Rectal smooth muscle tissue (tissue), 1 donor: ENCODE data around the gene THSD7B.
"Not testable (repeated sequence)": the region's sequence is repeated elsewhere in the genome, so short reads cannot be mapped to it uniquely, and the experiment has no call there.

Source experiments
- H3K27ac ChIP-seq: one replicate; pipeline ENCODE4 v1.7.0; 2013; ENCODE audit warnings: low read depth, low read length, inconsistent platforms
- H3K27me3 ChIP-seq: one replicate; pipeline ENCODE4 v1.7.0; 2013; ENCODE audit warnings: low read length; ENCODE audit not compliant: control insufficient read depth, insufficient read depth
- H3K36me3 ChIP-seq: one replicate; pipeline ENCODE4 v1.7.0; 2013; ENCODE audit warnings: low read length; ENCODE audit not compliant: control insufficient read depth, insufficient read depth
- H3K4me1 ChIP-seq: one replicate; pipeline ENCODE4 v1.7.0; 2013; ENCODE audit warnings: low read length; ENCODE audit not compliant: control insufficient read depth, insufficient read depth
- H3K4me3 ChIP-seq: one replicate; pipeline ENCODE4 v1.7.0; 2013; ENCODE audit warnings: low read length
- H3K9ac ChIP-seq: one replicate; pipeline ENCODE4 v1.7.0; 2013; ENCODE audit warnings: low read length

Gene THSD7B

GRCh38 chr2:137523931-137524330, 758.6 kb downstream of the THSD7B start:
- no peaks in the 10 kb centered on the region for H3K4me1 ChIP-seq
- H3K27ac ChIP-seq, result no peak overlapping the region
- H3K9ac ChIP-seq, result no peak overlapping the region
- no peaks in the 10 kb centered on the region for H3K27me3 ChIP-seq
- H3K4me3 ChIP-seq, result no peak overlapping the region
- H3K36me3 ChIP-seq, result no peaks in the 10 kb centered on the region

DNA sequence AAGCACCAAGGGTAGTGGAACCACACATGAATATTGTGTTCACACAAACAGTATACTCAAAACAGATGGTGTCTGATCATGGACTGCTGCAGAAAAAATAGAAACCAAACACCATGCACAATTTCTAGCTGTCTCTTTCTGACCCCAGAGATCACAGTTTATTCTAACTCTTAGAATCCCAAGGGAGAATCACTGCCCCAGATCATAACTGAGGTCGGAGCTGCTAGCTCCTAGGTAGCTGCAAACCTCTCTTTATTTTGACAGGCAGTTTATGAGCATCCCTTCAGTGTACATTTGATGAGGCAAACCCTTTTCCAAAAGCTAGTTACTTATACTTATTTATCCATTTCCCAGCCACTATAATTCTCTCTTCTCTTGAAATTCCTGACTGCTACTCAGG, 759.8 kb downstream of the THSD7B start:
- Histone ChIP-seq H3K36me3 (no peaks in the 10 kb centered on the region), H3K27ac (no peak overlapping the region), H3K4me3 (no peak overlapping the region), H3K9ac (no peak overlapping the region), H3K27me3 (no peaks in the 10 kb centered on the region), H3K4me1 (no peaks in the 10 kb centered on the region)

DNA sequence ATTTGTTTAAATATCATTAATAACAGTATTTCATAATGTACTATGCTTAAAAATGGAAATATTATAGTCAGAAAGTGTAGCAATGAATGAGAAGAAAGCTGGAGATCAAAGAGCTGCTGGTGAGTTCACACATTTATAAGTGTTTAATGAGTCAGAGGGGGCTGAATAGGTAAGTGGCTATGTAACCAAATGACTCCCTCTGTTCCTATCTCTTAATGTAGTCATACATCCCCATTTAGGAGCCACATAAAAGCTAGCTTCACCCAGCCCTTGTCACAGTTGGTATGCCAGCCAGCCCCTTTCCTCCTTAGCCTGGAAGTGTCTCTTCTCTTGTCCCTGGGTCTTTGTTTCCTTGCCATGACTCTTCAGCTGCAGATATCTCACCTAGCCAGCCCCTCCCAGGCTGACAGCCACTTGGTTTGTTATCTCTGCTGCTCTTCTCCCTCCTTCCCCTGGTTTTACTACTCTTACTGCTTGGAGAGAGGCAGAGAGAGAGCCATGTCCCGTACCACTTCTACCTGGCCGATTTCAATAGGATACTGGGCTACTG, 760.4 kb downstream of the THSD7B start:
- no peak overlapping the region for H3K9ac ChIP-seq
- no peak overlapping the region for H3K4me3 ChIP-seq
- no peak overlapping the region for H3K27ac ChIP-seq
- H3K36me3 ChIP-seq, result no peaks in the 10 kb centered on the region
- no peaks in the 10 kb centered on the region for H3K4me1 ChIP-seq
- H3K27me3 ChIP-seq, result no peaks in the 10 kb centered on the region

DNA sequence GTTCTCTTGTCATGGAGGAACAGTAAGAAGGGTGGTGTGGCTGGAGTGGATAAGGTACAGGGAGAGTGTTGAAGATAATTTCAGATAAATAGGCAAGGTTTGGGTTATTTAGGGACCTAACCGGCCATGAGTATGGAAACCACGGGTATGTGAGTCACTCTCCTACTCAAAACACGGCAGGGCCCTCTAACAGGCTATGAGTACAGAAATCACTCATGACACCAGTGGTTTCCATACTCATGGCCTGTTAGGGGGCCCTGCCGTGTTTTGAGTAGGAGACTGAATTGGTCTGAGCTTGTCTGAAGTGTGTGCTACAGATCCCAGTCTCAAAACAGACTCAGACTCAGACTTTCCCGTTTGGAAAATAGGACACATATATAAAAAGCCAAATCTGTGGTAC, 770.6 kb downstream of the THSD7B start:
- H3K27ac ChIP-seq, result no peak overlapping the region
- no peaks in the 10 kb centered on the region for H3K36me3 ChIP-seq
- no peaks in the 10 kb centered on the region for H3K27me3 ChIP-seq
- H3K4me1 ChIP-seq, result no peaks in the 10 kb centered on the region
- no peak overlapping the region for H3K4me3 ChIP-seq
- H3K9ac ChIP-seq, result no peak overlapping the region

- H3K27ac ChIP-seq, result no peak overlapping the region
- H3K36me3 ChIP-seq, result no peaks in the 10 kb centered on the region
- no peaks in the 10 kb centered on the region for H3K4me1 ChIP-seq
- H3K9ac ChIP-seq, result no peak overlapping the region
- H3K27me3 ChIP-seq, result no peaks in the 10 kb centered on the region
- H3K4me3 ChIP-seq, result no peak overlapping the region
Measured at GRCh38 chr2:137539336-137539735, 774.0 kb downstream of the THSD7B start.

GRCh38 chr2:137547842-137548241, 782.5 kb downstream of the THSD7B start:
- Histone ChIP-seq H3K4me1 (no peaks in the 10 kb centered on the region), H3K9ac (no peak overlapping the region), H3K4me3 (no peak overlapping the region), H3K36me3 (no peaks in the 10 kb centered on the region), H3K27ac (no peak overlapping the region), H3K27me3 (no peaks in the 10 kb centered on the region)

DNA sequence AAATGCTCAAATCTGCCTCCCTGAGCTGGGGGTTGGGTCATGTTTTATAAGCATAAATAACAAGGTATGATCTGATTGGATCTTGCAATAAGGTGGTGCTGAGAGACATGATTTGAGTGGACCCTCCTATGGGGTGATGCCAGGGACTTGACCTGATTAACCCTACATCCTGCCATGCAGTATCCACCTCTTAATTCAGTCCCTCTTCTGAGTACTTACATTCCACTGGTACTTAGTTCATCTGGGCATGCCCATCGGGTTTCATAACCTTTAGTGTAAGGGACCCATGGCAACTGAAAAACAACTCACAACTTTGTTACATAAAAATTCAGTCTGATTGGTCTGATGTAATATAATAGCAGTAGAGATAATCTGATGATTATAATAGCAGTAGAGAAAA, 801.0 kb downstream of the THSD7B start:
- Histone ChIP-seq H3K9ac (no peak overlapping the region), H3K27ac (no peak overlapping the region), H3K36me3 (no peaks in the 10 kb centered on the region), H3K27me3 (no peaks in the 10 kb centered on the region), H3K4me3 (no peak overlapping the region), H3K4me1 (no peaks in the 10 kb centered on the region)

DNA sequence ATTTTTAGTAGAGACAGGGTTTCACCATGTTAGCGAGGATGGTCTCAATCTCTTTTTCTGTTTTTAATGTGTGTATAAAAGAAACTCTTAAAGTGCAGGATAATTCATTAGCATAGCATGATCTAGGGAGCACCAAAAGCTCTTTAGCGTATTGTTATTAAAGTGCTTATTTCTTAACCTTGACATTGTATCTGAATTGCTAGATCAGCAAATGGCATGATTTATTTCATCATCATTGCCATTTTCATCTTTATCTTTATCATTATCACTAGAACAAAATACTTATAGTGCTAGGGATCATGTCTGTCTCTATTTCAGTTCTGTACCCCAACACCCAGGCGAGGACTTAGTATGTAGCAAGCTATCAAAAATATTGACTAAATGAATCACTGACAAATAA, 805.1 kb downstream of the THSD7B start:
- Histone ChIP-seq H3K27me3 (no peaks in the 10 kb centered on the region), H3K4me1 (no peaks in the 10 kb centered on the region), H3K4me3 (no peak overlapping the region), H3K27ac (no peak overlapping the region), H3K9ac (no peak overlapping the region), H3K36me3 (no peaks in the 10 kb centered on the region)

- not testable (repeated sequence) for H3K4me3 ChIP-seq
Measured at GRCh38 chr2:137587834-137588233, 822.5 kb downstream of the THSD7B start.

DNA sequence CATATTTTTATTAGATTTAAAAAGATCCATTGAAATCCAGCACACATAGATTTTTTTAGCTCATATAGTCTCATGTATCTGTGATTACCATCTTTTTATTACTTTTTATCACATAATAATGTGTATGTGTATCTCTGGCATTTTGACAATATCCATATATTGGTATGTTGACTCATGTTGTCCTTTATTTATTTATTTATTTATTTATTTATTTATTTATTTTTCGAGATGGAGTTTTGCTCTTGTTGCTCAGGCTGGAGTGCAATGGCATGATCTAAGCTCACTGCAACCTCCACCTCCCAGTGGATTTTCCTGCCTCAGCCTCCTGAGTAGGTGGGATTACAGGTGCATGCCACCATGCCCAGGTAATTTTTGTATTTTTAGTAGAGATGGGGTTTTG, 823.2 kb downstream of the THSD7B start:
- H3K27ac ChIP-seq, result not testable (repeated sequence)

More at GRCh38 chr2:137587834-137588233, 822.5 kb downstream of the THSD7B start:
- H3K27me3 ChIP-seq, H3K9ac ChIP-seq, H3K36me3 ChIP-seq, H3K27ac ChIP-seq, H3K4me1 ChIP-seq: not testable (repeated sequence)

DNA sequence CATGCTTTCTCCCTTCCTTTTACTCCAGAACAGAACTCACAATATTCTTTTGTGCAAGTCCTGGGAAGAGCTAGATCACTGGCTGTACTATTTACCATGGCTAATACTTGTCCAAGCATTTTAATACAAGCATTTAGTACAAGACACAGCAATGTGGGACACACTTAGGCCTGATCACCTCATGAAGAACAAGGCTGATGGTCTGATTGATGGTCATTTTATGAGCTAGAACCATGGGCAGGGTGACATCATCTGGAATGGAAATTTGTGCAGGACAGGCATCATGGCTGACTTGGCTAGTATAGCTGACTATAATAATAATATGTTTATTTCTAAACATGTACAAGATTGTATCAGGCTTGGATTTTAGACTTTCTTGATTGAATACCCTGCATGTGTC, 824.8 kb downstream of the THSD7B start:
- Histone ChIP-seq H3K9ac (no peak overlapping the region), H3K36me3 (no peaks in the 10 kb centered on the region), H3K27me3 (no peaks in the 10 kb centered on the region), H3K4me3 (no peak overlapping the region), H3K4me1 (no peaks in the 10 kb centered on the region), H3K27ac (no peak overlapping the region)

More for the DNA sequence above, 823.2 kb downstream of the THSD7B start:
- not testable (repeated sequence) for H3K36me3 ChIP-seq, H3K4me1 ChIP-seq, H3K27me3 ChIP-seq, H3K4me3 ChIP-seq, H3K9ac ChIP-seq

- Histone ChIP-seq H3K9ac (no peak overlapping the region), H3K27me3 (no peaks in the 10 kb centered on the region), H3K36me3 (no peaks in the 10 kb centered on the region), H3K4me3 (no peak overlapping the region), H3K27ac (no peak overlapping the region), H3K4me1 (no peaks in the 10 kb centered on the region)
Measured at GRCh38 chr2:137607722-137608318, 842.5 kb downstream of the THSD7B start.

DNA sequence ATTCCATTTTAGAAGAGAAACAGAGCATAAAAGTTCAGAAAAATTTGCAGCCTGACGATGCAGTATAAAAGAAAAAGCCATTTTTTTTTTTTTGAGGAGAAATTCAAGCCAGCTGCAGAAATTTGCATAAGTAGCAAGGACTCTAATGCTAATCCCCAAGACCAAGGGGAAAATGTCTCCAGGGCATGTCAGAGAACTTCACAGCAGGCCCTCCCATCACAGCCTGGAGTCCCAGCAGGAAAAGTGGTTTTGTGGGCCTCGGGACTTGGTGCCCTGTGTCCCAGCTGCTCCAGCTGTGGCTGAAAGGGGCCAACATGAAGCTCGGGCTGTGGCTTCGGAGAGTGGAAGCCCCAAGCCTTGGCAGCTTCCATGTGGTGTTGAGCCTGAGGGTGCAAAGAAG, 873.6 kb downstream of the THSD7B start:
- no peak overlapping the region for H3K9ac ChIP-seq
- H3K4me1 ChIP-seq, result no peaks in the 10 kb centered on the region
- H3K4me3 ChIP-seq, result no peak overlapping the region

More for the DNA sequence above, 873.6 kb downstream of the THSD7B start:
- Histone ChIP-seq H3K27me3 (no peaks in the 10 kb centered on the region), H3K27ac (no peak overlapping the region), H3K36me3 (no peaks in the 10 kb centered on the region)
